Neuronal stem cell (in vitro differentiated cells): ENCODE results near the gene SLC22A23.
A peak's percentile ranks its signal among the peaks of the same experiment; 100 is the strongest.

Source experiments
- DNase-seq: peaks from one replicate; pipeline ENCODE4 v3.0.0-alpha.2; 2013; ENCODE audit warnings: low spot score
- H2AFZ ChIP-seq: one replicate; pipeline ENCODE4 v1.6.1; 2013; ENCODE audit warnings: mild to moderate bottlenecking, low read length, inconsistent platforms
- H2AK5ac ChIP-seq: 2 replicates; pipeline ENCODE4 v1.6.1; 2013; ENCODE audit warnings: low read depth, mild to moderate bottlenecking, inconsistent platforms, low read length, moderate library complexity, mixed read lengths
- H2BK120ac ChIP-seq: 2 replicates; pipeline ENCODE4 v1.6.1; 2013; ENCODE audit warnings: low read depth, mild to moderate bottlenecking, inconsistent platforms, low read length, moderate library complexity, mixed read lengths
- H2BK12ac ChIP-seq: one replicate; pipeline ENCODE4 v1.6.1; 2013; ENCODE audit warnings: low read length, inconsistent platforms
- H2BK15ac ChIP-seq: 2 replicates; pipeline ENCODE4 v1.6.1; 2013; ENCODE audit warnings: mild to moderate bottlenecking, low read length, inconsistent platforms, mixed read lengths
- H2BK5ac ChIP-seq: one replicate; pipeline ENCODE4 v1.6.1; 2013; ENCODE audit warnings: inconsistent platforms, mild to moderate bottlenecking, low read length, moderate library complexity
- H3K14ac ChIP-seq: one replicate; pipeline ENCODE4 v1.6.1; 2013; ENCODE audit warnings: low read length, inconsistent platforms
- H3K18ac ChIP-seq: 2 replicates; pipeline ENCODE4 v1.6.1; 2013; ENCODE audit warnings: low read length, inconsistent platforms
- H3K23ac ChIP-seq: 2 replicates; pipeline ENCODE4 v1.6.1; 2013; ENCODE audit warnings: low read depth, mild to moderate bottlenecking, mixed read lengths, low read length, inconsistent platforms; ENCODE audit not compliant: poor library complexity
- H3K27ac ChIP-seq: replicated peaks from 3 replicates; pipeline ENCODE4 v1.5.1; 2013; ENCODE audit warnings: low read length, inconsistent platforms
- H3K27me3 ChIP-seq, 3 experiments: 2 replicates each; pipeline ENCODE4 v1.6.1; 2013; ENCODE audit warnings: low read length in 3 of 3, mild to moderate bottlenecking in 2 of 3, inconsistent platforms in 1 of 3, low read depth in 1 of 3, mixed read lengths in 1 of 3, moderate library complexity in 1 of 3; ENCODE audit not compliant: control insufficient read depth in 3 of 3, insufficient read depth in 3 of 3
- H3K36me3 ChIP-seq, 2 donors: replicated peaks in 1 of 2; 2 replicates each; pipeline ENCODE4 v1.6.1; 2013; ENCODE audit warnings: low read length in 2 of 2; ENCODE audit not compliant: control insufficient read depth in 2 of 2, insufficient read depth in 2 of 2
- H3K4ac ChIP-seq: 2 replicates; pipeline ENCODE4 v1.6.1; 2013; ENCODE audit warnings: inconsistent platforms, mild to moderate bottlenecking, low read length, moderate library complexity
- H3K4me1 ChIP-seq, 2 donors: 1 replicate in 1 of 2; 2 replicates in 1 of 2; pipeline ENCODE4 v1.6.1; 2013; ENCODE audit warnings: low read length in 2 of 2, low read depth in 1 of 2; ENCODE audit not compliant: control insufficient read depth in 2 of 2, insufficient read depth in 1 of 2
- H3K4me2 ChIP-seq: one replicate; pipeline ENCODE4 v1.6.1; 2013; ENCODE audit warnings: mild to moderate bottlenecking, low read length, inconsistent platforms; ENCODE audit not compliant: insufficient read depth, poor library complexity, severe bottlenecking
- H3K4me3 ChIP-seq, 2 donors: 2 replicates each; pipeline ENCODE4 v1.5.1; 2013; ENCODE audit warnings: low read length in 2 of 2, mild to moderate bottlenecking in 2 of 2, inconsistent platforms in 1 of 2, moderate library complexity in 1 of 2
- H3K79me1 ChIP-seq: one replicate; pipeline ENCODE4 v1.6.1; 2013; ENCODE audit warnings: low read depth, mild to moderate bottlenecking, inconsistent platforms, low read length, moderate library complexity
- H3K9ac ChIP-seq: one replicate; pipeline ENCODE4 v1.6.1; 2013; ENCODE audit warnings: mild to moderate bottlenecking, low read depth, low read length, inconsistent platforms; ENCODE audit not compliant: poor library complexity
- H3K9me3 ChIP-seq, 2 donors: replicated peaks in 1 of 2; 2 replicates each; pipeline versions ENCODE3 to v1.6.1; 2013; ENCODE audit warnings: low read length in 2 of 2, mild to moderate bottlenecking in 2 of 2, inconsistent platforms in 1 of 2, low read depth in 1 of 2, mixed read lengths in 1 of 2, moderate library complexity in 1 of 2; ENCODE audit not compliant: control insufficient read depth in 2 of 2, insufficient read depth in 1 of 2
- H4K8ac ChIP-seq: one replicate; pipeline ENCODE4 v1.6.1; 2013; ENCODE audit warnings: low read depth, mild to moderate bottlenecking, inconsistent platforms, low read length, moderate library complexity
- H4K91ac ChIP-seq: one replicate; pipeline ENCODE4 v1.6.1; 2013; ENCODE audit warnings: low read length, low read depth, mild to moderate bottlenecking, inconsistent platforms; ENCODE audit not compliant: poor library complexity
- WGBS, 2 donors: extraction: QIAGEN DNeasy Blood & Tissue Kit; methylation state at CpG; one replicate each; pipeline ENCODE4 v1.1.7; 2013; ENCODE audit warnings: missing lambda C conversion rate in 2 of 2, mixed read lengths in 1 of 2; ENCODE audit not compliant: insufficient read length in 2 of 2, insufficient replicate concordance in 1 of 2; ENCODE audit errors: extremely low coverage in 2 of 2; 5-methylcytosine and 5-hydroxymethylcytosine counted together

Gene SLC22A23

GRCh38 chr6:3453413-3454272, 3.2 kb downstream of the SLC22A23 start:
- H3K23ac ChIP-seq, result no peak overlapping the region
- no peak overlapping the region for H3K4me2 ChIP-seq
- no peak overlapping the region for H4K91ac ChIP-seq
- H3K27me3 ChIP-seq, result peaks cover 0 to 43% (median 12%) of the 10 kb centered on the region in 3 experiments
- H2AFZ ChIP-seq, result no peak overlapping the region
- no peak for DNase-seq
- WGBS, 2 donors, result no CpG with 5 or more reads among the region's 5 CpGs
- H3K9me3 ChIP-seq, result no peaks in the 10 kb centered on the region
- no peak overlapping the region for H2BK5ac ChIP-seq
- no peak overlapping the region for H3K4ac ChIP-seq
- H3K27ac ChIP-seq, result no peak overlapping the region
- no peak overlapping the region for H3K9ac ChIP-seq
- H3K4me3 ChIP-seq, result peak overlapping the region in 1 of 2 donors; percentile 62
- H3K79me1 ChIP-seq, result no peaks in the 10 kb centered on the region
- no peak overlapping the region for H4K8ac ChIP-seq
- peaks cover 0 to 4% of the 10 kb centered on the region in 2 donors for H3K36me3 ChIP-seq
- H3K14ac ChIP-seq, result no peak overlapping the region
- no peak overlapping the region for H3K18ac ChIP-seq
- H2BK120ac ChIP-seq, result no peak overlapping the region
- H2AK5ac ChIP-seq, result no peak overlapping the region
- no peak overlapping the region for H2BK15ac ChIP-seq
- no peak overlapping the region for H2BK12ac ChIP-seq
- peaks cover 13 to 33% of the 10 kb centered on the region in 2 donors for H3K4me1 ChIP-seq

DNA sequence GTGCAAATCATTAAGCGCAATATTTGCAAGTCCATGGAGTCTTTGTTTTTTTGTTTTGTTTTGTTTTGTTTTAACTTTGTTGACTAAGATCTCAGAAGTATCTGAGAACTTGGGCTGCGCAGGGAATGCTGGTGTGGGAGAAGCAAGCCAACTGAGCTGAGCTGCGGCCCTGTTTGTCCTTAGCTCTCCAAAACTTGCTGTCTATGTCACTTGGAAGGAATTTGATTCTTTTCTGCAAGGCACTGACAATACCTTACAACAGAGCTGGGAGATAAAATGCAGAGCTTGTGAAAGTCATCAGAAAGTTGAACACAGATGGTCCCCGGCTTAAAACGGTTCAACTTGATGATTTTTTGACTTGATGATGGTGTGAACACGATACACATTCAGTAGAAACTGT, 5.4 kb downstream of the SLC22A23 start:
- Histone ChIP-seq H3K9me3 (no peaks in the 10 kb centered on the region), H3K27me3 (peaks cover 0 to 30% (median 7%) of the 10 kb centered on the region in 3 experiments), H3K4me1 (peaks cover 9 to 20% of the 10 kb centered on the region in 2 donors), H3K4ac (no peak overlapping the region), H2BK120ac (no peak overlapping the region), H3K18ac (no peak overlapping the region), H3K36me3 (peaks cover 0 to 4% of the 10 kb centered on the region in 2 donors), H3K4me3 (no peak overlapping the region), H4K91ac (no peak overlapping the region), H3K27ac (no peak overlapping the region), H2AFZ (no peak overlapping the region), H2AK5ac (no peak overlapping the region), H3K23ac (no peak overlapping the region), H3K9ac (no peak overlapping the region), H2BK5ac (no peak overlapping the region), H2BK15ac (no peak overlapping the region), H4K8ac (no peak overlapping the region), H3K14ac (no peak overlapping the region), H3K4me2 (no peak overlapping the region), H2BK12ac (no peak overlapping the region), H3K79me1 (no peaks in the 10 kb centered on the region)
- no CpG with 5 or more reads among the region's 6 CpGs for WGBS, 2 donors
- no peak for DNase-seq

GRCh38 chr6:3450888-3451287, 6.0 kb downstream of the SLC22A23 start:
- Histone ChIP-seq H2BK12ac (no peak overlapping the region), H3K4ac (no peak overlapping the region), H2AFZ (no peak overlapping the region), H2AK5ac (no peak overlapping the region), H4K91ac (no peak overlapping the region), H3K4me2 (no peak overlapping the region), H2BK5ac (no peak overlapping the region), H3K14ac (no peak overlapping the region), H3K4me3 (no peak overlapping the region), H3K23ac (no peak overlapping the region), H3K27me3 (peaks cover 0 to 27% (median 6%) of the 10 kb centered on the region in 3 experiments), H3K4me1 (peaks cover 9 to 20% of the 10 kb centered on the region in 2 donors), H4K8ac (no peak overlapping the region), H3K18ac (no peak overlapping the region), H3K9me3 (no peaks in the 10 kb centered on the region), H3K36me3 (peaks cover 0 to 4% of the 10 kb centered on the region in 2 donors), H2BK15ac (no peak overlapping the region), H2BK120ac (no peak overlapping the region), H3K79me1 (no peaks in the 10 kb centered on the region), H3K27ac (no peak overlapping the region), H3K9ac (no peak overlapping the region)
- WGBS, 2 donors, result no CpG with 5 or more reads among the region's 5 CpGs
- DNase-seq, result no peak

- Histone ChIP-seq H3K9ac (no peak overlapping the region), H3K4me1 (peaks cover 1 to 18% of the 10 kb centered on the region in 2 donors), H2AK5ac (no peak overlapping the region), H3K23ac (no peak overlapping the region), H3K4me3 (no peak overlapping the region), H2BK120ac (no peak overlapping the region), H4K91ac (no peak overlapping the region), H3K79me1 (no peaks in the 10 kb centered on the region), H3K14ac (no peak overlapping the region), H2BK12ac (no peak overlapping the region), H2AFZ (no peak overlapping the region), H3K36me3 (peaks cover 0 to 4% of the 10 kb centered on the region in 2 donors), H3K9me3 (no peaks in the 10 kb centered on the region), H4K8ac (no peak overlapping the region), H3K4me2 (no peak overlapping the region), H3K18ac (no peak overlapping the region), H2BK5ac (no peak overlapping the region), H3K27me3 (peaks cover 0 to 19% (median 3%) of the 10 kb centered on the region in 3 experiments), H3K4ac (no peak overlapping the region), H3K27ac (no peak overlapping the region), H2BK15ac (no peak overlapping the region)
- DNase-seq, result no peak
- WGBS, 2 donors, result no CpG with 5 or more reads among the region's 5 CpGs
Measured at GRCh38 chr6:3449750-3450305, 7.0 kb downstream of the SLC22A23 start.
